Measurements from ENCODE around the gene CNST. TPM values are rescaled to one million over a fixed set of nuclear protein-coding genes. Genes with fewer than 3 reads are reported as not detected.

Gene CNST
- total RNA-seq, 1 donor from 2014 or later: 25.6 TPM

DNA sequence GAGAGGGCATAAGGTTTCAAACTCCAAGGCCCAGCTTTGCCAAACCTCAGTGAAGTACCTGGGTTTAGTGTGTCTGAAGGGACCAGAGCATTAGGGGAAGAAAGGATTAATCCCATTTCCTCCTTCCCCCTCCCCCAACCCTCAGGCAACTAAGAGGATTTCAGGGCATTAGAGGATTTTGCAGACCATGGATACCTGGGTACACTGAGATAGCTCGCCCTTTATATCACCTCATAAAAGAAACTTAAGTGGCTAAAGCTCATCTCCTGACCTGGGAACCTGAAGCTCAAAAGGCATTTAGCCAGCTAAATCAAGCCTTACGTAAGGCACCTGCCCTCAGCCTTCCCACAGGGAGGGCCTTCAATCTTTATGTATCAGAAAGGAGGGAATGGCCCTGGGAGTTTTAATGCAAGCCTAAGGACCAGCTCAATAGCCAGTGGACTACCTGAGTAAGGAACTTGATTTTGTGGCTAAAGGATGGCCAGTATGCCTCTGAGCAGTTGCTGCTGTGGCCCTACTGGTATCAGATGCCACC is 32.8 kb upstream of the CNST start:
- Mint-ChIP-seq H3K27ac (no peak overlapping the region), H3K27me3 (ENCODE audit: insufficient read depth, low read depth) (peaks cover 4% of the 10 kb centered on the region), H3K36me3 (no peaks in the 10 kb centered on the region), H3K9me3 (peaks cover 19% of the 10 kb centered on the region), H3K4me1 (no peaks in the 10 kb centered on the region), H3K4me3 (no peak overlapping the region)
- Histone ChIP-seq H3K9ac (no peak overlapping the region), H3K27me3 (no peaks in the 10 kb centered on the region), H3K4me3 (no peak overlapping the region), H2AFZ (replicated peaks) (no peak overlapping the region), H3K9me3 (ENCODE audit: low read depth) (no peaks in the 10 kb centered on the region), H4K20me1 (ENCODE audit: low read depth) (no peaks in the 10 kb centered on the region), H3K4me1 (peaks cover 7% of the 10 kb centered on the region), H3F3A (ENCODE audit: low read depth) (no peaks in the 10 kb centered on the region), H3K27ac (no peak overlapping the region), H3K36me3 (no peaks in the 10 kb centered on the region), H3K79me2 (ENCODE audit: low read depth) (no peaks in the 10 kb centered on the region), H3K4me2 (peak overlapping the region; percentile 22)
- TF ChIP-seq EZH2phosphoT487 (IDR thresholded peaks at IDR 0.05): no peak
- no peak for TF ChIP-seq EZH2 (IDR thresholded peaks at IDR 0.05)
- TF ChIP-seq CTCF (IDR thresholded peaks at IDR 0.05): no peak
- peak; percentile 23 for DNase-seq (ENCODE audit: low spot score)

DNA sequence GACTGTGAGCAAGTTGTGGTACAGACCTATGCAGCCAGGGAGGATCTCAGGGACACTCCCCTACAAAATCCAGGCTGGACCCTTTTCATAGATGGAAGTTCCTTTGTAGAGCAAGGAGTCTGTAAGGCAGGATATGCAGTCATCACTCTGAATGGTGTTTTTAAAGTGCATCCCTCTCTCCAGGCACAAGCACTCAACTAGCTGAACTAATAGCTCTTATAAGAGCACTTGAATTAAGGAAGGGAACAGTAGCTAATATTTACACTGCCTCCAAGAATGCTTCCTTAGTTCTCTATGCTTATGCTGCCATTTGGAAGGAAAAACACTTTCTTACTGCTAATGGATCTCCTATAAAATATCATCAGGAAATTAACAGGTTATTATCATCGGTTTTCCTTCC is 32.1 kb upstream of the CNST start:
- Histone ChIP-seq H3K4me1 (peaks cover 7% of the 10 kb centered on the region), H3K9me3 (ENCODE audit: low read depth) (no peaks in the 10 kb centered on the region), H3K27ac (no peak overlapping the region), H4K20me1 (ENCODE audit: low read depth) (no peaks in the 10 kb centered on the region), H3K27me3 (no peaks in the 10 kb centered on the region), H2AFZ (replicated peaks) (no peak overlapping the region), H3K36me3 (no peaks in the 10 kb centered on the region), H3K9ac (no peak overlapping the region), H3K4me3 (no peak overlapping the region), H3K79me2 (ENCODE audit: low read depth) (no peaks in the 10 kb centered on the region), H3K4me2 (no peak overlapping the region), H3F3A (ENCODE audit: low read depth) (no peaks in the 10 kb centered on the region)
- Mint-ChIP-seq H3K27ac (no peak overlapping the region), H3K36me3 (no peaks in the 10 kb centered on the region), H3K4me3 (no peak overlapping the region), H3K9me3 (peaks cover 18% of the 10 kb centered on the region), H3K4me1 (no peaks in the 10 kb centered on the region), H3K27me3 (ENCODE audit: insufficient read depth, low read depth) (peaks cover 4% of the 10 kb centered on the region)
- no peak for DNase-seq (ENCODE audit: low spot score)
- no peak for TF ChIP-seq EZH2phosphoT487 (IDR thresholded peaks at IDR 0.05)
- no peak for TF ChIP-seq CTCF (IDR thresholded peaks at IDR 0.05)
- TF ChIP-seq EZH2 (IDR thresholded peaks at IDR 0.05): no peak

- no peaks in the 10 kb centered on the region for H3K79me2 ChIP-seq (ENCODE audit: low read depth)
- H3K9ac ChIP-seq: no peak overlapping the region
Observed at GRCh38 chr1:246537441-246537840, 28.8 kb upstream of the CNST start.

More at GRCh38 chr1:246537441-246537840, 28.8 kb upstream of the CNST start:
- TF ChIP-seq EZH2 (IDR thresholded peaks at IDR 0.05): no peak
- TF ChIP-seq CTCF (IDR thresholded peaks at IDR 0.05): no peak
- TF ChIP-seq EZH2phosphoT487 (IDR thresholded peaks at IDR 0.05): no peak
- no peak overlapping the region for H3K4me3 Mint-ChIP-seq
- peaks cover 2% of the 10 kb centered on the region for H3K27me3 Mint-ChIP-seq (ENCODE audit: insufficient read depth, low read depth)
- no peak overlapping the region for H3K4me3 ChIP-seq
- peaks cover 7% of the 10 kb centered on the region for H3K4me1 ChIP-seq
- H3K27ac Mint-ChIP-seq: no peak overlapping the region
- H3K36me3 Mint-ChIP-seq: peaks cover 4% of the 10 kb centered on the region
- no peaks in the 10 kb centered on the region for H3K36me3 ChIP-seq
- no peaks in the 10 kb centered on the region for H3K4me1 Mint-ChIP-seq
- no peaks in the 10 kb centered on the region for H3K27me3 ChIP-seq
- H3F3A ChIP-seq (ENCODE audit: low read depth): no peaks in the 10 kb centered on the region
- H3K9me3 ChIP-seq (ENCODE audit: low read depth): no peaks in the 10 kb centered on the region
- no peak for DNase-seq (ENCODE audit: low spot score)
- H2AFZ ChIP-seq (replicated peaks): no peak overlapping the region
- H3K27ac ChIP-seq: no peak overlapping the region
- no peaks in the 10 kb centered on the region for H4K20me1 ChIP-seq (ENCODE audit: low read depth)
- no peaks in the 10 kb centered on the region for H3K9me3 Mint-ChIP-seq
- no peak overlapping the region for H3K4me2 ChIP-seq

Data from neural progenitor cell (in vitro differentiated cells).